Caco-2 (cell line): ENCODE data around the gene EVI2B. TPM values are rescaled to one million over a fixed set of nuclear protein-coding genes. Genes with fewer than 3 reads are reported as not detected.
"Not testable (repeated sequence)": the region's sequence is repeated elsewhere in the genome, so short reads cannot be mapped to it uniquely, and the experiment has no call there.

Experiments
- BruUV-seq: library from RNA; stranded (reverse); fragments of 400-500 nt; replicated peaks from 2 replicates; lab custom pipeline; 2021; lab: Mats Ljungman, UMichigan
- CTCF ChIA-PET: fragments of 300-600 bp; sonication (Branson Sonifier 250); formaldehyde crosslinking; loops from one replicate; lab custom pipeline; 2022; ENCODE audit warnings: antibody characterized with exemption; lab: Charles Lee
- POLR2A ChIA-PET: fragments of 300-600 bp; sonication (Branson Sonifier 250); formaldehyde crosslinking; loops from one replicate; lab custom pipeline; 2022; ENCODE audit warnings: antibody characterized with exemption; lab: Charles Lee
- DNase-seq, 2 experiments: peaks; one replicate each; pipeline versions ENCODE4 v3.0.0 to v3.0.0-alpha.2; 2020 to 2022
- H3K27me3 ChIP-seq: replicated peaks from 2 replicates; pipeline ENCODE4 v1.6.0; 2011; ENCODE audit warnings: low read length; ENCODE audit not compliant: control insufficient read depth, insufficient read depth
- H3K36me3 ChIP-seq: 2 replicates; pipeline ENCODE4 v1.5.1; 2011; ENCODE audit warnings: low read length; ENCODE audit not compliant: control insufficient read depth, insufficient read depth
- H3K4me1 ChIP-seq: fragments of 250-450 bp; sonication (Bioruptor Pico); 2 replicates; pipeline ENCODE4 v1.5.1; 2020; ENCODE audit warnings: mild to moderate bottlenecking
- H3K4me3 ChIP-seq: 2 replicates; pipeline ENCODE4 v1.5.1; 2011; ENCODE audit warnings: low read depth, mild to moderate bottlenecking, control low read depth, low read length
- H3K9me3 ChIP-seq: fragments of 250-450 bp; sonication (Bioruptor Pico); 2 replicates; pipeline ENCODE4 v1.5.1; 2020; ENCODE audit warnings: mild to moderate bottlenecking, moderate library complexity
- H3K27ac Mint-ChIP-seq: one replicate; pipeline ENCODE4 v1.8.0; 2022; ENCODE audit warnings: mixed read lengths; ENCODE audit not compliant: unreplicated experiment
- H3K27me3 Mint-ChIP-seq: one replicate; pipeline ENCODE4 v1.8.0; 2022; ENCODE audit warnings: mixed read lengths; ENCODE audit not compliant: insufficient read depth, unreplicated experiment
- H3K36me3 Mint-ChIP-seq: one replicate; pipeline ENCODE4 v1.8.0; 2022; ENCODE audit warnings: mild to moderate bottlenecking, mixed read lengths; ENCODE audit not compliant: insufficient read depth, unreplicated experiment
- H3K4me1 Mint-ChIP-seq: one replicate; pipeline ENCODE4 v1.8.0; 2022; ENCODE audit warnings: low read depth, mixed read lengths; ENCODE audit not compliant: unreplicated experiment
- H3K4me3 Mint-ChIP-seq: one replicate; pipeline ENCODE4 v1.8.0; 2022; ENCODE audit warnings: mild to moderate bottlenecking, moderate library complexity, mixed read lengths; ENCODE audit not compliant: unreplicated experiment
- H3K9me3 Mint-ChIP-seq: one replicate; pipeline ENCODE4 v1.8.0; 2022; ENCODE audit warnings: mixed read lengths; ENCODE audit not compliant: unreplicated experiment
- intact Hi-C: fragments of 100-400 bp; cut with micrococcal nuclease; formaldehyde crosslinking; loops from one replicate; pipeline ENCODE4 v1.10.0; 2022; ENCODE audit not compliant: unreplicated experiment
- total RNA-seq: library from RNA; stranded (reverse); gene quantifications from 2 replicates; pipeline ENCODE4 v1.2.3, GENCODE V29; 2022
- TF ChIP-seq, protein P1 (sequence below), 2 experiments: fragments of 200-600 bp in 1 of 2; IDR thresholded peaks; 1 replicate in 1 of 2; 2 replicates in 1 of 2; pipeline versions ENCODE4 v1.5.1 to v1.8.0; 2011 to 2022; ENCODE audit warnings: antibody characterized with exemption in 1 of 2, control low read depth in 1 of 2, inconsistent platforms in 1 of 2, low read depth in 1 of 2, low read length in 1 of 2, mild to moderate bottlenecking in 1 of 2, moderate library complexity in 1 of 2; ENCODE audit not compliant: insufficient read depth in 1 of 2, severe bottlenecking in 1 of 2, unreplicated experiment in 1 of 2

Gene EVI2B
- total RNA-seq, 1 experiment from 2014 or later = not detected

DNA sequence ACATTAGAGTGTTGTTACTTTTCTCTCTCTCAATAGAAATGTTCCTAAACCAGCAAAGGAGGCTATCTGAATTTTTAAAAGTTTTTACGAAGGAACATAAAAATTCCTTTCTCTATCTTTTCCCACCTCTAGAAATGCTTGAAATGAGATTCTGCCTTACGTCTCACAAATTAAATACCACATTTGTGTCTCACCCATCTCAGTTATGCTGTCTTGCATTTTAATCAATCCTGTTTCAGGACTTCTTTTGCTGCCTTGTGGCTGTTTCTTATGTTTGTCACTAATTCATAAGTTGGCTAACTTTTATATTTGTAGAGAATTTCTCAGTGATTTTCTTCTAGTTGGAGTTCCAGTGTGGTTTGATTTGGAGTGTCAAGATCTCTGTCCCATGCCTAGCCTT lies 20.3 kb downstream of the EVI2B start:
- H3K36me3 ChIP-seq = no peaks in the 10 kb centered on the region
- no peaks in the 10 kb centered on the region for H3K4me1 Mint-ChIP-seq
- H3K4me1 ChIP-seq = no peaks in the 10 kb centered on the region
- H3K9me3 ChIP-seq = no peaks in the 10 kb centered on the region
- H3K27me3 Mint-ChIP-seq = no peaks in the 10 kb centered on the region
- ChIA-PET CTCF (no interaction called here), POLR2A (no interaction called here)
- H3K9me3 Mint-ChIP-seq = no peaks in the 10 kb centered on the region
- no peak overlapping the region for H3K4me3 ChIP-seq
- peaks cover 16% of the 10 kb centered on the region for H3K36me3 Mint-ChIP-seq
- TF ChIP-seq, protein P1, sequence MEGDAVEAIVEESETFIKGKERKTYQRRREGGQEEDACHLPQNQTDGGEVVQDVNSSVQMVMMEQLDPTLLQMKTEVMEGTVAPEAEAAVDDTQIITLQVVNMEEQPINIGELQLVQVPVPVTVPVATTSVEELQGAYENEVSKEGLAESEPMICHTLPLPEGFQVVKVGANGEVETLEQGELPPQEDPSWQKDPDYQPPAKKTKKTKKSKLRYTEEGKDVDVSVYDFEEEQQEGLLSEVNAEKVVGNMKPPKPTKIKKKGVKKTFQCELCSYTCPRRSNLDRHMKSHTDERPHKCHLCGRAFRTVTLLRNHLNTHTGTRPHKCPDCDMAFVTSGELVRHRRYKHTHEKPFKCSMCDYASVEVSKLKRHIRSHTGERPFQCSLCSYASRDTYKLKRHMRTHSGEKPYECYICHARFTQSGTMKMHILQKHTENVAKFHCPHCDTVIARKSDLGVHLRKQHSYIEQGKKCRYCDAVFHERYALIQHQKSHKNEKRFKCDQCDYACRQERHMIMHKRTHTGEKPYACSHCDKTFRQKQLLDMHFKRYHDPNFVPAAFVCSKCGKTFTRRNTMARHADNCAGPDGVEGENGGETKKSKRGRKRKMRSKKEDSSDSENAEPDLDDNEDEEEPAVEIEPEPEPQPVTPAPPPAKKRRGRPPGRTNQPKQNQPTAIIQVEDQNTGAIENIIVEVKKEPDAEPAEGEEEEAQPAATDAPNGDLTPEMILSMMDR (IDR thresholded peaks at IDR 0.05; ENCODE audit: insufficient read depth in 1 of 2, low read depth in 1 of 2, low read length in 1 of 2, severe bottlenecking in 1 of 2, unreplicated experiment in 1 of 2) = no peak
- intact Hi-C loops = loop anchor here (2.0 kb wide), 1 partner anchor 25 kb away; no protein-coding TSS in a partner anchor
- H3K27ac Mint-ChIP-seq = peak overlapping the region; percentile 27
- no peak for DNase-seq
- H3K4me3 Mint-ChIP-seq = no peak overlapping the region
- no TSS peak for BruUV-seq
- H3K27me3 ChIP-seq = no peaks in the 10 kb centered on the region

GRCh38 chr17:31291820-31292219 lies 22.0 kb downstream of the EVI2B start:
- no peak for DNase-seq
- POLR2A ChIA-PET = no interaction called here
- TF ChIP-seq, protein P1 (IDR thresholded peaks at IDR 0.05; ENCODE audit: insufficient read depth in 1 of 2, low read depth in 1 of 2, low read length in 1 of 2, severe bottlenecking in 1 of 2, unreplicated experiment in 1 of 2) = no peak
- Histone ChIP-seq H3K4me3 (no peak overlapping the region), H3K36me3 (no peaks in the 10 kb centered on the region), H3K27me3 (no peaks in the 10 kb centered on the region), H3K9me3 (no peaks in the 10 kb centered on the region), H3K4me1 (no peaks in the 10 kb centered on the region)
- no peak overlapping the region for H3K27ac Mint-ChIP-seq
- no TSS peak for BruUV-seq
- no peaks in the 10 kb centered on the region for H3K9me3 Mint-ChIP-seq
- peaks cover 16% of the 10 kb centered on the region for H3K36me3 Mint-ChIP-seq
- no peak overlapping the region for H3K4me3 Mint-ChIP-seq
- intact Hi-C loops = loop anchor here (2.0 kb wide), 1 partner anchor 23 kb away; no protein-coding TSS in a partner anchor
- CTCF ChIA-PET = no interaction called here
- no peaks in the 10 kb centered on the region for H3K4me1 Mint-ChIP-seq
- H3K27me3 Mint-ChIP-seq = no peaks in the 10 kb centered on the region

- H3K27ac Mint-ChIP-seq = no peak overlapping the region
- no peaks in the 10 kb centered on the region for H3K4me1 ChIP-seq
- H3K4me1 Mint-ChIP-seq = no peaks in the 10 kb centered on the region
- no peaks in the 10 kb centered on the region for H3K27me3 Mint-ChIP-seq
- intact Hi-C loops = no loop called here
- TF ChIP-seq, protein P1 (IDR thresholded peaks at IDR 0.05; ENCODE audit: insufficient read depth in 1 of 2, low read depth in 1 of 2, low read length in 1 of 2, severe bottlenecking in 1 of 2, unreplicated experiment in 1 of 2) = no peak
- BruUV-seq = no TSS peak
- H3K36me3 ChIP-seq = no peaks in the 10 kb centered on the region
- CTCF ChIA-PET = no interaction called here
- H3K36me3 Mint-ChIP-seq = peaks cover 16% of the 10 kb centered on the region
- H3K4me3 ChIP-seq = no peak overlapping the region
- no peaks in the 10 kb centered on the region for H3K9me3 ChIP-seq
- H3K27me3 ChIP-seq = no peaks in the 10 kb centered on the region
- DNase-seq = no peak
- no peaks in the 10 kb centered on the region for H3K9me3 Mint-ChIP-seq
- no peak overlapping the region for H3K4me3 Mint-ChIP-seq
- POLR2A ChIA-PET = no interaction called here
Measured at GRCh38 chr17:31289790-31290189, 24.1 kb downstream of the EVI2B start.

GRCh38 chr17:31287932-31288331 lies 25.9 kb downstream of the EVI2B start:
- H3K27ac Mint-ChIP-seq, H3K36me3 ChIP-seq, H3K9me3 ChIP-seq, H3K4me3 Mint-ChIP-seq, BruUV-seq, POLR2A ChIA-PET, H3K9me3 Mint-ChIP-seq, DNase-seq, H3K4me1 Mint-ChIP-seq, H3K4me1 ChIP-seq, H3K4me3 ChIP-seq, CTCF ChIA-PET, H3K27me3 ChIP-seq, H3K27me3 Mint-ChIP-seq, intact Hi-C loops: not testable (repeated sequence)
- peaks cover 15% of the 10 kb centered on the region for H3K36me3 Mint-ChIP-seq
